WTC11 (cell line): ENCODE data around the gene ARVCF. TPM values are rescaled to one million over a fixed set of nuclear protein-coding genes. Genes with fewer than 3 reads are reported as not detected.

Source experiments
- ATAC-seq: fragments of 200-7000 bp; cut with Tn5 transposase; 2 replicates; pipeline ENCODE4 v1.10.0; 2021; ENCODE audit warnings: mild to moderate bottlenecking, moderate library complexity
- CTCF ChIA-PET: fragments of 300-600 bp; sonication (Branson Sonifier 250); formaldehyde crosslinking; loops from one replicate; lab custom pipeline; 2021; ENCODE audit warnings: antibody characterized with exemption; lab: Charles Lee
- POLR2A ChIA-PET: fragments of 350-600 bp; sonication (Branson Sonifier 250); formaldehyde crosslinking; loops from one replicate; lab custom pipeline; 2021; ENCODE audit warnings: antibody characterized with exemption; lab: Charles Lee
- DNase-seq: peaks from one replicate; pipeline ENCODE4 v3.0.0; 2021; ENCODE audit warnings: low spot score
- H3K27ac Mint-ChIP-seq: 2 replicates; pipeline ENCODE4 v1.8.0; 2021; ENCODE audit warnings: mixed read lengths
- H3K27me3 Mint-ChIP-seq: 2 replicates; pipeline ENCODE4 v1.8.0; 2021; ENCODE audit warnings: low read depth, mild to moderate bottlenecking, moderate library complexity, mixed read lengths
- H3K36me3 Mint-ChIP-seq: 2 replicates; pipeline ENCODE4 v1.8.0; 2021; ENCODE audit warnings: mixed read lengths
- H3K4me1 Mint-ChIP-seq: 2 replicates; pipeline ENCODE4 v1.8.0; 2022; ENCODE audit warnings: mixed read lengths
- H3K4me3 Mint-ChIP-seq: 2 replicates; pipeline ENCODE4 v1.8.0; 2021; ENCODE audit warnings: mild to moderate bottlenecking, moderate library complexity, mixed read lengths
- H3K9me3 Mint-ChIP-seq: 2 replicates; pipeline ENCODE4 v1.8.0; 2021; ENCODE audit warnings: mixed read lengths
- CBFB ChIP-seq: sonication (generic); formaldehyde crosslinking; IDR thresholded peaks from 2 replicates; pipeline ENCODE4 v1.8.1; 2022; ENCODE audit warnings: mild to moderate bottlenecking, low read depth, missing genetic modification reagents
- ELF4 ChIP-seq: sonication (generic); formaldehyde crosslinking; IDR thresholded peaks from 2 replicates; pipeline ENCODE4 v1.8.1; 2022; ENCODE audit warnings: low read depth, mild to moderate bottlenecking, moderate library complexity, missing genetic modification reagents
- ETV6 ChIP-seq: sonication (generic); formaldehyde crosslinking; IDR thresholded peaks from 2 replicates; pipeline ENCODE4 v1.8.1; 2022; ENCODE audit warnings: mild to moderate bottlenecking, missing genetic modification reagents
- FOXJ3 ChIP-seq: sonication (generic); formaldehyde crosslinking; IDR thresholded peaks from 2 replicates; pipeline ENCODE4 v1.9.0; 2021; ENCODE audit warnings: missing genetic modification reagents, mild to moderate bottlenecking, borderline replicate concordance
- HMGA2 ChIP-seq: fragments of 250-450 bp; sonication (Bioruptor Pico); IDR thresholded peaks from 2 replicates; pipeline ENCODE4 v1.4.0; 2021; ENCODE audit warnings: mild to moderate bottlenecking, moderate library complexity
- JUN ChIP-seq: sonication (generic); formaldehyde crosslinking; IDR thresholded peaks from 2 replicates; pipeline ENCODE4 v1.8.0; 2023; ENCODE audit warnings: mild to moderate bottlenecking, missing genetic modification reagents
- MXD4 ChIP-seq: fragments of 250-450 bp; sonication (Bioruptor Pico); IDR thresholded peaks from 2 replicates; pipeline ENCODE4 v1.8.0; 2021; ENCODE audit warnings: mild to moderate bottlenecking, moderate library complexity, borderline replicate concordance
- NFYB ChIP-seq: sonication (generic); formaldehyde crosslinking; conservative IDR thresholded peaks from 2 replicates; pipeline ENCODE4 v1.8.0; 2022; ENCODE audit warnings: low read depth, missing genetic modification reagents
- RORB ChIP-seq: fragments of 250-450 bp; sonication (Bioruptor Pico); IDR thresholded peaks from 2 replicates; pipeline ENCODE4 v1.9.0; 2021; ENCODE audit warnings: mild to moderate bottlenecking
- SMAD4 ChIP-seq: sonication (generic); formaldehyde crosslinking; IDR thresholded peaks from 2 replicates; pipeline ENCODE4 v1.8.0; 2022; ENCODE audit warnings: mild to moderate bottlenecking, missing genetic modification reagents
- SOX15 ChIP-seq: fragments of 250-450 bp; sonication (Bioruptor Pico); IDR thresholded peaks from 2 replicates; pipeline ENCODE4 v1.9.0; 2021; ENCODE audit warnings: mild to moderate bottlenecking
- TEAD4 ChIP-seq: sonication (generic); formaldehyde crosslinking; IDR thresholded peaks from 2 replicates; pipeline ENCODE4 v1.8.0; 2022; ENCODE audit warnings: mild to moderate bottlenecking, missing genetic modification reagents
- ZNF138 ChIP-seq: sonication (generic); formaldehyde crosslinking; conservative IDR thresholded peaks from 2 replicates; pipeline ENCODE4 v1.8.1; 2022; ENCODE audit warnings: mild to moderate bottlenecking, moderate library complexity, missing genetic modification reagents
- ZNF263 ChIP-seq: sonication (generic); formaldehyde crosslinking; IDR thresholded peaks from 2 replicates; pipeline ENCODE4 v1.8.1; 2022; ENCODE audit warnings: low read depth, mild to moderate bottlenecking, moderate library complexity, missing genetic modification reagents
- total RNA-seq: library from RNA; stranded (reverse); gene quantifications from 3 replicates; pipeline ENCODE4 v1.2.3, GENCODE V29; 2021
- TF ChIP-seq, protein P1 (sequence below): sonication (generic); formaldehyde crosslinking; IDR thresholded peaks from 2 replicates; pipeline ENCODE4 v1.8.1; 2023; ENCODE audit warnings: mild to moderate bottlenecking, missing genetic modification reagents, moderate library complexity
- TF ChIP-seq, protein P2 (sequence below): sonication (generic); formaldehyde crosslinking; IDR thresholded peaks from 2 replicates; pipeline ENCODE4 v1.8.0; 2022; ENCODE audit warnings: mild to moderate bottlenecking, missing genetic modification reagents
- TF ChIP-seq, protein P3 (sequence below): fragments of 250-450 bp; sonication (Bioruptor Pico); IDR thresholded peaks from 2 replicates; pipeline ENCODE4 v1.9.0; 2021; ENCODE audit warnings: mild to moderate bottlenecking, borderline replicate concordance
- TF ChIP-seq, protein P4 (sequence below): fragments of 250-450 bp; sonication (Bioruptor Pico); IDR thresholded peaks from 2 replicates; pipeline ENCODE4 v1.9.0; 2021; ENCODE audit warnings: mild to moderate bottlenecking
- TF ChIP-seq, protein P5 (sequence below): sonication (generic); formaldehyde crosslinking; IDR thresholded peaks from 2 replicates; pipeline ENCODE4 v1.8.0; 2022; ENCODE audit warnings: mild to moderate bottlenecking, missing genetic modification reagents

ARVCF gene
- total RNA-seq, 1 experiment from 2014 or later, result 65.4 TPM

DNA sequence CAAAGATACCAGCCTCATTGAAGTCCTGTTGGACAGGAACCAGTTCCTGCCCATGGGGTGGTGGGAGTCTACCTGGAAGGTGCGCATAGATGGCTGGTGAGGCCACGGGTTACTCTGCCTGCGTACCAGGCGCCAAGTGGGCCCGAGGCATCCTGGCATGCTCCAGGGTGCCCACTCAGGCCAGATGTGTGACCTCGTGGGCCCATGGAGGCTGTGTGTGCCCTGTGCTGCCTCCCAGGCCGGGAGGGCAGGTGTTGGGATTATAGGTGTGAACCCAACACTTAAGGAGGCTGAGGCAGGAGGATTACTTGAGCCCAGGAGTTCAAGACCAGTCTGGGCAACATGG, 27.3 kb upstream of the ARVCF start:
- H3K4me3 Mint-ChIP-seq, result no peak overlapping the region
- ChIA-PET CTCF (no interaction called here), POLR2A (no interaction called here)
- DNase-seq, result no peak
- no peaks in the 10 kb centered on the region for H3K27me3 Mint-ChIP-seq
- TF ChIP-seq ETV6 (CRISPR knock-in tag) (no peak), TEAD4 (no peak), SOX15 (CRISPR knock-in tag) (no peak), ELF4 (no peak), SMAD4 (CRISPR knock-in tag) (no peak), MXD4 (no peak), FOXJ3 (no peak), ZNF263 (CRISPR knock-in tag) (no peak), NFYB (no peak), HMGA2 (CRISPR knock-in tag) (no peak), JUN (no peak), ZNF138 (CRISPR knock-in tag) (no peak), CBFB (CRISPR knock-in tag) (no peak), RORB (CRISPR knock-in tag) (no peak)
- TF ChIP-seq, protein P1, sequence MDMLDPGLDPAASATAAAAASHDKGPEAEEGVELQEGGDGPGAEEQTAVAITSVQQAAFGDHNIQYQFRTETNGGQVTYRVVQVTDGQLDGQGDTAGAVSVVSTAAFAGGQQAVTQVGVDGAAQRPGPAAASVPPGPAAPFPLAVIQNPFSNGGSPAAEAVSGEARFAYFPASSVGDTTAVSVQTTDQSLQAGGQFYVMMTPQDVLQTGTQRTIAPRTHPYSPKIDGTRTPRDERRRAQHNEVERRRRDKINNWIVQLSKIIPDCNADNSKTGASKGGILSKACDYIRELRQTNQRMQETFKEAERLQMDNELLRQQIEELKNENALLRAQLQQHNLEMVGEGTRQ (CRISPR knock-in tag), result no peak
- TF ChIP-seq, protein P2, sequence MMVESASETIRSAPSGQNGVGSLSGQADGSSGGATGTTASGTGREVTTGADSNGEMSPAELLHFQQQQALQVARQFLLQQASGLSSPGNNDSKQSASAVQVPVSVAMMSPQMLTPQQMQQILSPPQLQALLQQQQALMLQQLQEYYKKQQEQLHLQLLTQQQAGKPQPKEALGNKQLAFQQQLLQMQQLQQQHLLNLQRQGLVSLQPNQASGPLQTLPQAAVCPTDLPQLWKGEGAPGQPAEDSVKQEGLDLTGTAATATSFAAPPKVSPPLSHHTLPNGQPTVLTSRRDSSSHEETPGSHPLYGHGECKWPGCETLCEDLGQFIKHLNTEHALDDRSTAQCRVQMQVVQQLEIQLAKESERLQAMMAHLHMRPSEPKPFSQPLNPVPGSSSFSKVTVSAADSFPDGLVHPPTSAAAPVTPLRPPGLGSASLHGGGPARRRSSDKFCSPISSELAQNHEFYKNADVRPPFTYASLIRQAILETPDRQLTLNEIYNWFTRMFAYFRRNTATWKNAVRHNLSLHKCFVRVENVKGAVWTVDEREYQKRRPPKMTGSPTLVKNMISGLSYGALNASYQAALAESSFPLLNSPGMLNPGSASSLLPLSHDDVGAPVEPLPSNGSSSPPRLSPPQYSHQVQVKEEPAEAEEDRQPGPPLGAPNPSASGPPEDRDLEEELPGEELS (CRISPR knock-in tag), result no peak
- TF ChIP-seq, protein P3, sequence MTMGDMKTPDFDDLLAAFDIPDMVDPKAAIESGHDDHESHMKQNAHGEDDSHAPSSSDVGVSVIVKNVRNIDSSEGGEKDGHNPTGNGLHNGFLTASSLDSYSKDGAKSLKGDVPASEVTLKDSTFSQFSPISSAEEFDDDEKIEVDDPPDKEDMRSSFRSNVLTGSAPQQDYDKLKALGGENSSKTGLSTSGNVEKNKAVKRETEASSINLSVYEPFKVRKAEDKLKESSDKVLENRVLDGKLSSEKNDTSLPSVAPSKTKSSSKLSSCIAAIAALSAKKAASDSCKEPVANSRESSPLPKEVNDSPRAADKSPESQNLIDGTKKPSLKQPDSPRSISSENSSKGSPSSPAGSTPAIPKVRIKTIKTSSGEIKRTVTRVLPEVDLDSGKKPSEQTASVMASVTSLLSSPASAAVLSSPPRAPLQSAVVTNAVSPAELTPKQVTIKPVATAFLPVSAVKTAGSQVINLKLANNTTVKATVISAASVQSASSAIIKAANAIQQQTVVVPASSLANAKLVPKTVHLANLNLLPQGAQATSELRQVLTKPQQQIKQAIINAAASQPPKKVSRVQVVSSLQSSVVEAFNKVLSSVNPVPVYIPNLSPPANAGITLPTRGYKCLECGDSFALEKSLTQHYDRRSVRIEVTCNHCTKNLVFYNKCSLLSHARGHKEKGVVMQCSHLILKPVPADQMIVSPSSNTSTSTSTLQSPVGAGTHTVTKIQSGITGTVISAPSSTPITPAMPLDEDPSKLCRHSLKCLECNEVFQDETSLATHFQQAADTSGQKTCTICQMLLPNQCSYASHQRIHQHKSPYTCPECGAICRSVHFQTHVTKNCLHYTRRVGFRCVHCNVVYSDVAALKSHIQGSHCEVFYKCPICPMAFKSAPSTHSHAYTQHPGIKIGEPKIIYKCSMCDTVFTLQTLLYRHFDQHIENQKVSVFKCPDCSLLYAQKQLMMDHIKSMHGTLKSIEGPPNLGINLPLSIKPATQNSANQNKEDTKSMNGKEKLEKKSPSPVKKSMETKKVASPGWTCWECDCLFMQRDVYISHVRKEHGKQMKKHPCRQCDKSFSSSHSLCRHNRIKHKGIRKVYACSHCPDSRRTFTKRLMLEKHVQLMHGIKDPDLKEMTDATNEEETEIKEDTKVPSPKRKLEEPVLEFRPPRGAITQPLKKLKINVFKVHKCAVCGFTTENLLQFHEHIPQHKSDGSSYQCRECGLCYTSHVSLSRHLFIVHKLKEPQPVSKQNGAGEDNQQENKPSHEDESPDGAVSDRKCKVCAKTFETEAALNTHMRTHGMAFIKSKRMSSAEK (CRISPR knock-in tag), result no peak
- TF ChIP-seq, protein P4, sequence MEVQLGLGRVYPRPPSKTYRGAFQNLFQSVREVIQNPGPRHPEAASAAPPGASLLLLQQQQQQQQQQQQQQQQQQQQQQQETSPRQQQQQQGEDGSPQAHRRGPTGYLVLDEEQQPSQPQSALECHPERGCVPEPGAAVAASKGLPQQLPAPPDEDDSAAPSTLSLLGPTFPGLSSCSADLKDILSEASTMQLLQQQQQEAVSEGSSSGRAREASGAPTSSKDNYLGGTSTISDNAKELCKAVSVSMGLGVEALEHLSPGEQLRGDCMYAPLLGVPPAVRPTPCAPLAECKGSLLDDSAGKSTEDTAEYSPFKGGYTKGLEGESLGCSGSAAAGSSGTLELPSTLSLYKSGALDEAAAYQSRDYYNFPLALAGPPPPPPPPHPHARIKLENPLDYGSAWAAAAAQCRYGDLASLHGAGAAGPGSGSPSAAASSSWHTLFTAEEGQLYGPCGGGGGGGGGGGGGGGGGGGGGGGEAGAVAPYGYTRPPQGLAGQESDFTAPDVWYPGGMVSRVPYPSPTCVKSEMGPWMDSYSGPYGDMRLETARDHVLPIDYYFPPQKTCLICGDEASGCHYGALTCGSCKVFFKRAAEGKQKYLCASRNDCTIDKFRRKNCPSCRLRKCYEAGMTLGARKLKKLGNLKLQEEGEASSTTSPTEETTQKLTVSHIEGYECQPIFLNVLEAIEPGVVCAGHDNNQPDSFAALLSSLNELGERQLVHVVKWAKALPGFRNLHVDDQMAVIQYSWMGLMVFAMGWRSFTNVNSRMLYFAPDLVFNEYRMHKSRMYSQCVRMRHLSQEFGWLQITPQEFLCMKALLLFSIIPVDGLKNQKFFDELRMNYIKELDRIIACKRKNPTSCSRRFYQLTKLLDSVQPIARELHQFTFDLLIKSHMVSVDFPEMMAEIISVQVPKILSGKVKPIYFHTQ, result no peak
- TF ChIP-seq, protein P5, sequence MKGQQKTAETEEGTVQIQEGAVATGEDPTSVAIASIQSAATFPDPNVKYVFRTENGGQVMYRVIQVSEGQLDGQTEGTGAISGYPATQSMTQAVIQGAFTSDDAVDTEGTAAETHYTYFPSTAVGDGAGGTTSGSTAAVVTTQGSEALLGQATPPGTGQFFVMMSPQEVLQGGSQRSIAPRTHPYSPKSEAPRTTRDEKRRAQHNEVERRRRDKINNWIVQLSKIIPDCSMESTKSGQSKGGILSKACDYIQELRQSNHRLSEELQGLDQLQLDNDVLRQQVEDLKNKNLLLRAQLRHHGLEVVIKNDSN (CRISPR knock-in tag), result no peak
- peaks cover 10% of the 10 kb centered on the region for H3K9me3 Mint-ChIP-seq
- H3K36me3 Mint-ChIP-seq, result peaks cover 16% of the 10 kb centered on the region
- H3K27ac Mint-ChIP-seq, result no peak overlapping the region
- no peak for ATAC-seq
- H3K4me1 Mint-ChIP-seq, result no peaks in the 10 kb centered on the region
